ENCODE measurements around the gene DTYMK. TPM values are rescaled to one million over a fixed set of nuclear protein-coding genes. Genes with fewer than 3 reads are reported as not detected.

DTYMK gene
- total and polyA plus RNA-seq, 10 of the 15 experiments (the other 5 are each of a cell fraction or from before 2014, with no cell fraction given), result 7.0 to 220 (median 59.3) TPM

- WGBS (ENCODE audit: insufficient coverage, insufficient replicate concordance, low lambda C conversion rate, missing lambda C conversion rate), result 3% methylated on average over 38 of the region's 98 CpGs
- in situ Hi-C loops (cut with MboI), result loop anchor here (5.0 kb wide), 1 partner anchor 175 kb away; no protein-coding TSS in a partner anchor
- TF ChIP-seq REST (IDR thresholded peaks at IDR 0.05; ENCODE audit: low read depth, low read length), result no peak
- TF ChIP-seq NFIC (IDR thresholded peaks at IDR 0.05; ENCODE audit: low read depth, low read length), result no peak
- TF ChIP-seq ZZZ3 (IDR thresholded peaks at IDR 0.05; ENCODE audit: control insufficient read depth, insufficient read length, low read depth), result no peak
- TF ChIP-seq MXI1 (IDR thresholded peaks at IDR 0.05; ENCODE audit: low read depth, low read length), result peak; percentile 74
- TF ChIP-seq CBX5 (IDR thresholded peaks at IDR 0.05; ENCODE audit: low read depth), result no peak
- no peak for TF ChIP-seq STAT3 (IDR thresholded peaks at IDR 0.05; ENCODE audit: low read depth, low read length)
- TF ChIP-seq E2F8 (IDR thresholded peaks at IDR 0.05; ENCODE audit: low read depth, partially characterized antibody), result no peak
- TF ChIP-seq PBX3 (IDR thresholded peaks at IDR 0.05; ENCODE audit: insufficient replicate concordance, low read depth, low read length), result no peak
- peak; percentile 27 for TF ChIP-seq MEF2B (IDR thresholded peaks at IDR 0.05; ENCODE audit: partially characterized antibody, poor library complexity, severe bottlenecking)
- TF ChIP-seq STAT1 (conservative IDR thresholded peaks at IDR 0.05), result no peak
- no peak for TF ChIP-seq ELK1 (IDR thresholded peaks at IDR 0.05; ENCODE audit: low read depth, low read length)
- TF ChIP-seq KLF5 (IDR thresholded peaks at IDR 0.05; ENCODE audit: partially characterized antibody), result no peak
Observed at GRCh38 chr2:241702155-241703031, 15.8 kb upstream of the DTYMK start.

More at GRCh38 chr2:241702155-241703031, 15.8 kb upstream of the DTYMK start:
- H3K9me3 ChIP-seq (replicated peaks; ENCODE audit: control insufficient read depth, insufficient read depth, low read length), result peaks cover 4% of the 10 kb centered on the region; the same call in 1 of the 3 replicates
- H3K4me3 ChIP-seq, result peak overlapping the region; percentile 95
- FAIRE-seq, result peak; percentile 35
- no TSS peak for BruUV-seq (replicated peaks)
- peak; percentile 87 for ATAC-seq
- no peaks in the 10 kb centered on the region for H4K20me1 ChIP-seq (ENCODE audit: control insufficient read depth, insufficient read depth)
- H3K36me3 ChIP-seq (ENCODE audit: control insufficient read depth in 2 of 2, insufficient read depth in 2 of 2, low read length in 1 of 2), result peaks cover 5 to 8% of the 10 kb centered on the region in 2 experiments; a peak in 3 of 4 replicates
- H3K27ac ChIP-seq (ENCODE audit: control insufficient read depth, insufficient read depth), result peak overlapping the region; percentile 89
- H3K27me3 ChIP-seq (replicated peaks in 1 of 2; ENCODE audit: control insufficient read depth in 2 of 2, insufficient read depth in 2 of 2, low read length in 1 of 2), result no peaks in the 10 kb centered on the region
- H3K79me2 ChIP-seq (ENCODE audit: control insufficient read depth, insufficient read depth, low read length), result peaks cover 14% of the 10 kb centered on the region
- ChIA-PET POLR2A (interaction anchor here (0.6 to 2.6 kb wide), 9 partner anchors 14 to 381 kb away, joined by 3 to 19 read pairs (median 3); partner anchors contain the start of genes D2HGDH, DTYMK and PDCD1), SMC1A (ENCODE audit: uncharacterized antibody, unreplicated experiment) (interaction anchor here (0.6 to 1.9 kb wide), 6 partner anchors 14 to 175 kb away, joined by 3 to 9 read pairs (median 4); partner anchors contain the start of genes DTYMK and PDCD1), CTCF (interaction anchor here (0.7 to 3.5 kb wide), 9 partner anchors 10 to 177 kb away, joined by 3 to 18 read pairs (median 6); partner anchors contain the start of genes DTYMK and RTP5), RAD21 (ENCODE audit: unreplicated experiment) (interaction anchor here (0.6 to 2.9 kb wide), 9 partner anchors 16 to 392 kb away, joined by 3 to 18 read pairs (median 5); partner anchors contain the start of genes D2HGDH and DTYMK)
- peak overlapping the region; percentile 71 for H2AFZ ChIP-seq (ENCODE audit: control insufficient read depth, low read depth, low read length)
- peak overlapping the region; percentile 96 for H3K4me2 ChIP-seq (ENCODE audit: control insufficient read depth, insufficient read depth)
- H3K9ac ChIP-seq (ENCODE audit: control insufficient read depth, insufficient read depth, low read length), result peak overlapping the region; percentile 83
- 0 out of 2 replicates have a peak, but pooled peaks cover 6% of the 10 kb centered on the region for H3K4me1 ChIP-seq (ENCODE audit: control insufficient read depth, insufficient read depth, low read length)
- intact Hi-C loops (cut with micrococcal nuclease; ENCODE audit: unreplicated experiment), result loop anchor here (2.0 kb wide), 1 partner anchor 30 kb away; no protein-coding TSS in a partner anchor
- peak; percentile 37 for DNase-seq (ENCODE audit: low read depth, low spot score)

Measured in GM12878 (cell line).